ENCODE results near the gene ZBTB32.
"Not testable (repeated sequence)": the region's sequence is repeated elsewhere in the genome, so short reads cannot be mapped to it uniquely, and the experiment has no call there.

ZBTB32 gene

DNA sequence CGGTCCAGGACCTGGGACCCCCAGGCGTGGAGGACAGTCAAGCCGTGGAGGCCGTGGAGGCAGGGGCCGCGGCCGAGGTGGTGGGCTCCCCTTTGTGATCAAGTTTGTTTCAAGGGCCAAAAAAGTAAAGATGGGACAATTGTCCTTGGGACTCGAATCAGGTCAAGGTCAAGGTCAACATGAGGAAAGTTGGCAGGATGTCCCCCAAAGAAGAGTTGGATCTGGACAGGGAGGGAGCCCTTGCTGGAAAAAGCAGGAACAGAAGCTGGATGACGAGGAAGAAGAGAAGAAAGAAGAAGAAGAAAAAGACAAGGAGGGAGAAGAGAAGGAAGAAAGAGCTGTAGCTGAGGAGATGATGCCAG is 15.8 kb downstream of the ZBTB32 start:
- no peak for DNase-seq

DNA sequence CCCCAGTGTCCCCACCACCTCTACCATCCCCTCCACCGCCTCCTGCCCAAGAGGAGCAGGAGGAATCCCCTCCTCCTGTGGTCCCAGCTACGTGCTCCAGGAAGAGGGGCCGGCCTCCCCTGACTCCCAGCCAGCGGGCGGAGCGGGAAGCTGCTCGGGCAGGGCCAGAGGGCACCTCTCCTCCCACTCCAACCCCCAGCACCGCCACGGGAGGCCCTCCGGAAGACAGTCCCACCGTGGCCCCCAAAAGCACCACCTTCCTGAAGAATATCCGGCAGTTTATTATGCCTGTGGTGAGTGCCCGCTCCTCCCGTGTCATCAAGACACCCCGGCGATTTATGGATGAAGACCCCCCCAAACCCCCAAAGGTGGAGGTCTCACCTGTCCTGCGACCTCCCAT is 16.3 kb downstream of the ZBTB32 start:
- no peak for DNase-seq

GRCh38 chr19:35721374-35721773 is 17.0 kb downstream of the ZBTB32 start:
- DNase-seq, result no peak

GRCh38 chr19:35722461-35722860 is 18.1 kb downstream of the ZBTB32 start:
- DNase-seq, result no peak

- no peak for DNase-seq
Observed at GRCh38 chr19:35722897-35723296, 18.5 kb downstream of the ZBTB32 start.

GRCh38 chr19:35723671-35724070 is 19.3 kb downstream of the ZBTB32 start:
- no peak for DNase-seq

DNA sequence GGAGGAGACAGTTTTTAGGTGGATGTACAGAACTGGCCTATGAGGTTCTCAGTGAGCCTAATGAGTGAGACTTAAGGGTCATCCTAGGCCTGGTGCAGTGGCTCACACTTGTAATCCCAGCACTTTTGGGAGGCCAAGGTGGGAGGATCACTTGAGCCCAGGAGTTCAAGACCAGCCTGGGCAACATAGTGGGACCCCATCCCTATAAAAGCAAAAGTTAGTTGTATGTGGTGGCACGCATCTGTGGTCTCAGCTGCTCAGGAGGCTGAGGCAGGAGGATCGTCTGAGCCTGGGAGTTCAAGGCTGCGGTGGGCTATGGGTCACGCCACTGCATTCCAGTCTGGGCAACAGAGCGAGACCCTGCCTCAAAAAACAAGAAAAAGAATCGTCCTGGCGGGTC is 19.8 kb downstream of the ZBTB32 start:
- DNase-seq, result not testable (repeated sequence)

GRCh38 chr19:35724560-35724959 is 20.2 kb downstream of the ZBTB32 start:
- DNase-seq, result no peak

DNA sequence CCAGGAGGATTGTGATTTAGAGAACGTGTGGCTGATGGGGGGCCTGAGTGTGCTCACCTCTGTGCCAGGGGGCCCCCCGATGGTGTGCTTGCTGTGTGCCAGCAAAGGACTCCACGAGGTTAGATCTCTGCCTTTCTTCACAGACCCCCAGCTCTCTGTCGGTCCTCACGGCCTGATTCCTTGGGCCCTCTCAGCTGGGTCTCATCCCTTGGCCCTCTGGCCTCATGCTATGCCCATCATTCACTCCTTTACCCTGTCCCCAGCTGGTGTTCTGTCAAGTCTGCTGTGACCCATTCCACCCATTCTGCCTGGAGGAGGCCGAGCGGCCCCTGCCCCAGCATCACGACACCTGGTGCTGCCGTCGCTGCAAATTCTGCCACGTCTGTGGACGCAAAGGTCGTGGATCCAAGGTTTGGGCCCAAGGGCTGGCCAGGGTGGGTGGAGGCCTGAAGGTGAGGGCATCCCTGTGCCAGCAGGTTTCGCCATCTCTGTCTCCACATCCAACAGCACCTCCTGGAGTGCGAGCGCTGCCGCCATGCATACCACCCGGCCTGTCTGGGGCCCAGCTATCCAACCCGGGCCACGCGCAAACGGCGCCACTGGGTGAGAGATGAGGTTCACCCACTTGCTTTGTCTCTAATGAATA is 21.0 kb downstream of the ZBTB32 start:
- DNase-seq, result no peak

DNA sequence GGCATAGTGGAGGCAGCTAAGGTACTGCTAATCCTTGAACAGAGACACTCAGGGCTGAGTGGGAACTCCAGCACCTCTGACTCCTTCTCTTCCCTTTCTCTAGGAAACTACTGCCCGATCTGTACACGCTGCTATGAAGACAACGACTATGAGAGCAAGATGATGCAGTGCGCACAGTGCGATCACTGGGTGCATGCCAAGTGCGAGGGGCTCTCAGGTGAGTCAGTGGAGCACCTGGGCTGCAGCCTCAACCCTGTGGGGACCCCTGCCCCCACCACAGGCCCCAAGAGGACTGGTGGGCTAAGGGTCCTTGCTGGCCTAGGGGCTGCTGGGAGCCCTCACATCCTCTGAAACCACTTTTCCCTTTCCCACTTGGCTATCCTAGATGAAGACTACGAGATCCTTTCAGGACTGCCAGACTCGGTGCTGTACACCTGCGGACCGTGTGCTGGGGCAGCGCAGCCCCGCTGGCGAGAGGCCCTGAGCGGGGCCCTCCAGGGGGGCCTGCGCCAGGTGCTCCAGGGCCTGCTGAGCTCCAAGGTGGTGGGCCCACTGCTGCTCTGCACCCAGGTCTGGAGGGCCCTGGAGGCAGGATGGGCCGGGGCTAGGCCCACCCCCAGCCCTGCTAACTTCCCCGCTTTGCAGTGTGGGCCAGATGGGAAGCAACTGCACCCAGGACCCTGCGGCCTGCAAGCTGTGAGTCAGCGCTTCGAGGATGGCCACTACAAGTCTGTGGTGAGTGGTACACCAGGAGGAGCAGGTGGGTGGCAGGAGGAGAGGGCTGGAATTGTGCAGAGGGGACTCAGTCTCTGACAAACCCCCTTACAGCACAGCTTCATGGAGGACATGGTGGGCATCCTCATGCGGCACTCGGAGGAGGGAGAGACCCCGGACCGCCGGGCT is 22.9 kb downstream of the ZBTB32 start:
- no peak for DNase-seq

DNA sequence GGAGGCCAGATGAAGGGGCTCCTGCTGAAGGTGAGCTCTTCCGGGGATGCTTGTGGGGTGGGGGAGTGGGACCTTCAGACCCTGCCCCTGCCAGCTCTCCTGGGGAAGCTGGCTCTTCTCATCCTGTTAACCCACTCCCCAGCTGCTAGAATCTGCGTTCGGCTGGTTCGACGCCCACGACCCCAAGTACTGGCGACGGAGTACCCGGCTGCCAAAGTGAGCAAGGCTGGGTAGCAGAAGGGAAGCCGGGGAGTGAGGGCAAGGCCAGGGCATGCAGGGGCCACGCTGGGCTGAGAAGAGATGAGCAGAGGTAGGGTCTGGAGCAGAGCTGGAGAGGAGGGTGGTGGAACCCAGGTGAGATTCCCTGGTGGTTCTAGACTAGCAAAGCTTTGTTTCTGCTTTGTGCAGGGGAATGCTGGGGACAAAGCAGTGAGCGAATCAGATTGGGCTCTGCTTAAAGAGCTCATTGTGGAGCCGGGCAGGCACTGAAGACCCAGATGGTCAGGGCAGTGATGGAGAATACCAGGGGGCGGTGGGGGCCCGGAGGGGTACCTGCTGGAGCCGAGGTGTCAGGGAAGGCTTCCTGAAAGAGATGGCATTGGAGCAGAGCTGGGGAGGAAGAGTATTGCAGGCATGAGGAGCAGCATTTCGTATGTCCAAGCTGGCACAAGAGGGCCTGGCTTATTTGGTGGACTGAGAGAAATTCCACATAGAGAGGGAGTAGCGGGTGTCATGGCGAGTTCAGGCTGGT is 23.8 kb downstream of the ZBTB32 start:
- no peak for DNase-seq

DNA sequence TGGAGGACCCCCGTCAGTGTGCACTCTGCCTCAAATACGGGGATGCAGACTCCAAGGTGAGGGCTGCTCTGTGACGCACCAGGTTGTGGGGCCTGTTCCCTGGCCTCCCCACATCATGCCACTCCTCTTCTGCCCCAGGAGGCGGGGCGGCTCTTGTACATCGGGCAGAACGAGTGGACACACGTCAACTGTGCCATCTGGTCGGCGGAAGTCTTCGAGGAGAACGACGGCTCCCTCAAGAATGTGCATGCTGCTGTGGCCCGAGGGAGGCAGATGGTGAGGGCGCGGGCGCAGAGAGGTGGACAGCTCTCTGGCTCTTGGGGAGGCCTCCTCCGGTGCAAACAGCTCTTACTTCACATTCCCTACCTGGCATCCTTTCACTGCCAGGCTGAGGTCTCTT is 24.7 kb downstream of the ZBTB32 start:
- no peak for DNase-seq

- DNase-seq, result no peak
Observed at GRCh38 chr19:35729763-35730162, 25.4 kb downstream of the ZBTB32 start.

- DNase-seq, result no peak
Observed at GRCh38 chr19:35730326-35730725, 26.0 kb downstream of the ZBTB32 start.

DNA sequence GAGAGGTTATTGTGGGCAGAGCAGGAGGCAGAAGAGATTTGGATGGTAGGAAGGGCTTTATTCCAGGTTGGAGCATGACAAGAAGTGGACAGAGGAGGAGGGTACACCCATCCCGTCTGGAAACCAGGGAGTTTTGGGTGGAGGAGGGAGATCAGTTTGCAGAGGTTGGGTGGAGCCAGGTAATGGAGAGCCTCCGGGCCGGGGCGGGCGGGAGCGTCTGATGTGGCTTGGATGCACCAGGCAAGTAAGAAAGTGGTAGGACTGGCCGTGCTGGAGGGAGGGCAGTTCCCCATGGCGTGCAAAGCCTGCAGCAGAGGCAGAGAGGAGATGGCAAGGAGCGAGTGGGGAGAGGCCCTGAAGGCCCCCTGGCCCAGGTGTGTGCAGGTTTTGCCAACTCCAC is 27.0 kb downstream of the ZBTB32 start:
- DNase-seq, result no peak

- no peak for DNase-seq
Observed at GRCh38 chr19:35731779-35732405, 27.5 kb downstream of the ZBTB32 start.

DNA sequence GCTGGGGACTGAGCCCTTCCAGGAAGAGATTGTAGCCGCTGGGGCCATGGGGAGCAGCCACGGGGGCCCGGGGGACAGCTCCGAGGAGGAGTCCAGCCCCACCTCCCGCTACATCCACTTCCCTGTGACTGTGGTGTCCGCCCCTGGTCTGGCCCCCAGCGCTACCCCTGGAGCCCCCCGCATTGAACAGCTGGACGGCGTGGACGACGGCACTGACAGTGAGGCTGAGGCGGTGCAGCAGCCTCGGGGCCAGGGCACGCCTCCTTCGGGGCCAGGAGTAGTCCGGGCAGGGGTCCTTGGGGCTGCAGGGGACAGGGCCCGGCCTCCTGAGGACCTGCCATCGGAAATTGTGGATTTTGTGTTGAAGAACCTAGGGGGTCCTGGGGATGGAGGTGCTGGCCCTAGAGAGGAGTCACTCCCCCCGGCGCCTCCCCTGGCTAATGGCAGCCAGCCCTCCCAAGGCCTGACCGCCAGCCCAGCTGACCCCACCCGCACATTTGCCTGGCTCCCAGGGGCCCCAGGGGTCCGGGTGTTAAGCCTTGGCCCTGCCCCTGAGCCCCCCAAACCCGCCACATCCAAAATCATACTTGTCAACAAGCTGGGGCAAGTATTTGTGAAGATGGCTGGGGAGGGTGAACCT is 28.3 kb downstream of the ZBTB32 start:
- DNase-seq, result no peak

GRCh38 chr19:35733180-35734125 is 29.1 kb downstream of the ZBTB32 start:
- DNase-seq, result no peak

DNA sequence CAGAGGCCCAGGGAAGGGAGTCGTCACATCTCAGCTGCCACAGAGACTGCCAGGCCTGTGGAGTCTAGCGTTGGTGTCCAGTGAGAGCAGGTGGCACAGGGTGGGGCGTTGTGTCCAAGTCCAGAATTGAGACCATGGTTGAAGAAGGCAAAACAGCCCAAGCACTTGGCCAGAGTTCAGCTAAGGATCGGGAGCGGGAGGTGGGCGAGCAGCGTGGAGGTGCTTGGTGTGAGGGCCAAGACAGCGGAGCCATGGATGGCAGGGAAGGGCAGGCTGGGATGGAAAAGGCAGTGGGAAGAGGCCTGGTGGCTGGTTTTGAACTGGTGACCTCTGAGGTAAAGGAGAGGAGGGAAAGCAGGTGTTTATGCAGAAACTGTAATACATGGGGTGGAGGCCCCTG is 29.9 kb downstream of the ZBTB32 start:
- DNase-seq, result no peak

- DNase-seq, result no peak
Observed at GRCh38 chr19:35734889-35735288, 30.5 kb downstream of the ZBTB32 start.

All from hypothalamus (tissue), 51 donors.